Skeletal muscle satellite cell (primary cell): ENCODE data around the gene EFCAB12.

ENCODE experiments used
- H3K27me3 ChIP-seq: 2 replicates; pipeline ENCODE4 v1.7.0; 2013; ENCODE audit warnings: low read length; ENCODE audit not compliant: control insufficient read depth, insufficient read depth
- H3K36me3 ChIP-seq: 2 replicates; pipeline ENCODE4 v1.7.0; 2013; ENCODE audit warnings: mild to moderate bottlenecking, control low read depth, low read length; ENCODE audit not compliant: insufficient read depth
- H3K4me1 ChIP-seq: 2 replicates; pipeline ENCODE4 v1.7.0; 2013; ENCODE audit warnings: low read length; ENCODE audit not compliant: control insufficient read depth, insufficient read depth
- H3K4me2 ChIP-seq: 2 replicates; pipeline ENCODE4 v1.7.0; 2013; ENCODE audit warnings: mild to moderate bottlenecking, low read length
- H3K4me3 ChIP-seq: 2 replicates; pipeline ENCODE4 v1.7.0; 2013; ENCODE audit warnings: low read length
- H3K9ac ChIP-seq: 2 replicates; pipeline ENCODE4 v1.7.0; 2013; ENCODE audit warnings: mild to moderate bottlenecking, low read depth, low read length, moderate library complexity
- H3K9me3 ChIP-seq: replicated peaks from 2 replicates; pipeline ENCODE4 v1.7.0; 2013; ENCODE audit warnings: mild to moderate bottlenecking, control low read depth, low read length

EFCAB12 gene

GRCh38 chr3:129442486-129442885 is 14.1 kb upstream of the EFCAB12 start:
- H3K36me3 ChIP-seq = peaks cover 4% of the 10 kb centered on the region
- peak overlapping the region; percentile 29 for H3K4me3 ChIP-seq
- H3K27me3 ChIP-seq = no peaks in the 10 kb centered on the region
- peak overlapping the region; percentile 83 for H3K4me2 ChIP-seq
- no peaks in the 10 kb centered on the region for H3K9me3 ChIP-seq
- H3K4me1 ChIP-seq = peaks cover 43% of the 10 kb centered on the region
- peak overlapping the region; percentile 85 for H3K9ac ChIP-seq

DNA sequence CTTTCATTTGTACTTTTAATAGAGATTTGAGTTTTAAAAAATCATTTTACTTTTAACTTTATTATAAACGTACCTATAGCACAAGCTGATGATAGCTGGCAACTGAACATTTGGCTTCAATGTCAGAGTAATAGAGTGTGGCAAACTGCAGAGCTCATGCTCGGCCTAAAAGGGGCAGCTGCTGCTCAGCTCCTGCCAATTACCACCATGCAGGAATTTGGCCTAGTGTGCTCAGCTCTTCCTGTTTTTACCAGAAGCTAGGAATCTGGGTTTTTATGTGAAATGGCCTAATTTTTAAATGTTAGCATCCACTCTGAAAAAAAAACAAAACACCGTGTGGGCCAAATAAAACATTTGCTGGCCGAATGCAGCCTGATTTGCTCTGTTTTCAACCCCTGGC is 13.3 kb upstream of the EFCAB12 start:
- Histone ChIP-seq H3K9ac (peak overlapping the region; percentile 85), H3K4me2 (peak overlapping the region; percentile 83), H3K4me1 (peaks cover 43% of the 10 kb centered on the region), H3K4me3 (peak overlapping the region; percentile 80), H3K36me3 (peaks cover 10% of the 10 kb centered on the region), H3K9me3 (no peaks in the 10 kb centered on the region), H3K27me3 (no peaks in the 10 kb centered on the region)

DNA sequence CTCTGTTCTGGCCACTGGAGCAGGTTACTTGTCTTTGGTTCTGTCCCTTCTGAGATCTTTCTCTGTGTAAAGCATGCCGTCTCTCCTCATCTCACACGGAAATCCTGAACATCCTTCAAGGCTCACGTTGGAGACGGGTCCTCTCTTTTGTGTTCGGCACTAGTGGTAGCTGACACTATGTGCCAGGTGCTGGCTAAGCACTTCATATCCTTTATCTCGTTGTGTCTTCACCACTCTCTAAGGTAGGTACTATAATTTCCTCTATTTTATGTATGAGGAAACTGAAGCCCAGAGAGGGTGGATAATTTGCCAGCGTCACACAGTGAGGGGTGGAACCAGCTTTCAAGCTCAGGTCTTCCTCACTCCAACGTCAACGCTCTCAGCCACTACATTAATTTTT is 12.8 kb upstream of the EFCAB12 start:
- H3K4me1 ChIP-seq = peaks cover 47% of the 10 kb centered on the region
- H3K9ac ChIP-seq = peak overlapping the region; percentile 85

GRCh38 chr3:129440618-129441190 is 12.3 kb upstream of the EFCAB12 start:
- Histone ChIP-seq H3K9ac (peak overlapping the region; percentile 85), H3K36me3 (peaks cover 18% of the 10 kb centered on the region), H3K4me2 (peak overlapping the region; percentile 83), H3K4me3 (peak overlapping the region; percentile 80), H3K9me3 (no peaks in the 10 kb centered on the region), H3K27me3 (no peaks in the 10 kb centered on the region), H3K4me1 (peaks cover 51% of the 10 kb centered on the region)

More for the DNA sequence above, 12.8 kb upstream of the EFCAB12 start:
- Histone ChIP-seq H3K4me3 (peak overlapping the region; percentile 80), H3K4me2 (peak overlapping the region; percentile 83), H3K27me3 (no peaks in the 10 kb centered on the region), H3K9me3 (no peaks in the 10 kb centered on the region), H3K36me3 (peaks cover 15% of the 10 kb centered on the region)

DNA sequence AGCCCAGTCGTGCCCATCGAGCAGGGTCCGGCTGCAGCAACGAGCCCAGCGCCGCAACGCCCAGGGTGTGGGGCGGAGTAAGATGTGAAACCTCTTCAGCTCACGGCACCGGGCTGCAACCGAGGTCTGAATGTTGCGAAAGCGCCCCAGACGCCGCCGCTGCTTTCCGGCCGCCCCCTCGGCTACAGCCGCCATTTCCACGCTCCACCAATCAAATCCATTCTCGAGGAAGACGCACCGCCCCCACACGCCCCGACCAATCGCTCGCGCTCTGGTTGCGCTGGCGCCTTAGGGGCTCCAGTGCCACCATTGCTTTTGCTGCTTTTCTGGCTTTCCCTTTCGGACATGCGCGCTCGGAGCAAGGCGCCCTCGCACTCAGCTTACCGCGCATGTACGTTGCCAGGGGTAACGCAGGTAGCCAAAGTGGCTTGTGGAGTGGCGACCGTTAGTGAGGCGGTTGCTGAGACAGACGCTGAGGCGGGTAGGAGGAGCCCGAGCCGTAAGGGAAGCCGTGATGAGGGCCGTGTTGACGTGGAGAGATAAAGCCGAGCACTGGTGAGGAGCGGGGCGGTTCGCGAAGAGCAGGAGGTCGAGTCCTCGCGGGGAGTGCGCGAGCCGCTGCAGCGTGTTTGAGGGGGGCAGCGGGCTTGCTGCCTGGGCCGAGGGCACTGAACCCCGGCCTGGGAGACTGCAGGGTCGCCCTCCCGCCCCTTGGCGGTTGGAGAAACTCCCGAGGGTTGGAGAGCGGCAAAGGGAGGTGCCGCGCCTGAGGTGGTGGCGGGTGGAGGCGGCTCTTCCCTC is 11.6 kb upstream of the EFCAB12 start, which contains the start of the genes IFT122 and MBD4:
Gene IFT122, plus strand, starts transcription at position 408 of the 801 bp plus-strand sequence. Its CDS starts 107 bp downstream, at position 515.
Gene MBD4, minus strand, starts transcription at position 132 of the 801 bp plus-strand sequence. Its CDS starts 115 bp downstream, at position 17.
- no peaks in the 10 kb centered on the region for H3K9me3 ChIP-seq
- peaks cover 23% of the 10 kb centered on the region for H3K36me3 ChIP-seq
- peak within 1 kb of the TSS; percentile 94 for H3K4me3 ChIP-seq
- peaks cover 51% of the 10 kb centered on the region for H3K4me1 ChIP-seq
- peak within 1 kb of the TSS; percentile 96 for H3K9ac ChIP-seq
- no peaks in the 10 kb centered on the region for H3K27me3 ChIP-seq
- H3K4me2 ChIP-seq = peak within 1 kb of the TSS; percentile 83

- Histone ChIP-seq H3K36me3 (peaks cover 29% of the 10 kb centered on the region), H3K4me3 (peak overlapping the region; percentile 94), H3K9me3 (no peaks in the 10 kb centered on the region), H3K27me3 (no peaks in the 10 kb centered on the region), H3K9ac (peak overlapping the region; percentile 96), H3K4me2 (peak overlapping the region; percentile 81), H3K4me1 (peaks cover 51% of the 10 kb centered on the region)
These were observed 10.9 kb upstream of the EFCAB12 start for GRCh38 chr3:129439226-129439816.

DNA sequence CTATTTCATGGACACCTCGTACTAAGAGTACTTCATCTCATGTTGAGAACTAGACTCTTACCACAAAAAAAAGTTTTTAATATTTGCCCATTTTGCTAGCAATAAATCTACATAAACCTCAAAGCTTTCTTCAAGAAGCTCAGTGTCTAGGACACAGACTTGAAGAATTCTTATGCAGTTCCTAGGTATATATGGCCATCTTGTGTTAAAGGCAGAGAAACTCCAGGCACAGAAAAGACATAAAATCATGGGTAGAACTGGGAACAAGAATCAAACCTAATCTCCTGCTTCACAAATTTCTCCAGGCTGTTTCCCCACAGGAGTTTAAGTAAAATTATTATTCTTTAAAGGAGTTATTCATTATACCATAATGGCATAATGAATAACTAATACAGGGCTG is 6.9 kb upstream of the EFCAB12 start:
- H3K4me1 ChIP-seq = peaks cover 17% of the 10 kb centered on the region
- peaks cover 60% of the 10 kb centered on the region for H3K36me3 ChIP-seq
- H3K9me3 ChIP-seq = no peaks in the 10 kb centered on the region
- peak overlapping the region; percentile 38 for H3K4me2 ChIP-seq
- no peaks in the 10 kb centered on the region for H3K27me3 ChIP-seq
- no peak overlapping the region for H3K4me3 ChIP-seq
- no peak overlapping the region for H3K9ac ChIP-seq

DNA sequence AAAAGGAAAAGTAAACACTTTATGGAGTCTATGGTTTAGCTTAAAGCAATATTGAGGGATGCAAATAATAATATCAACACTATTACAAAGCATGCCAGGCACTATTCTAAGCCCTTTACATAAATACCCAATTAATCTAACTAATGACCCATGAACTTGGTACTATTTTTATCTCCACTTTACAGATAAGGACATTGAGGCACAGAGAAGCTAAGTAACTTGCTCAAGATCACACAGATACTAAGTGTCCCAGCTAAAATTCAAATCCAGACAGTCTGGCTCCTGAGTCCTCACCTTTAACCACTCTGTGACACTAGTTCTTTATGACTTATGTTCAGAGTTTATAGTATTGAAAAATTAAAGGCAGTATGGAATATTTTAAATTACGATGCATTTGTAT is 5.7 kb upstream of the EFCAB12 start:
- Histone ChIP-seq H3K4me1 (peaks cover 17% of the 10 kb centered on the region), H3K9ac (no peak overlapping the region), H3K27me3 (no peaks in the 10 kb centered on the region), H3K4me3 (no peak overlapping the region), H3K9me3 (no peaks in the 10 kb centered on the region), H3K4me2 (no peak overlapping the region), H3K36me3 (peaks cover 60% of the 10 kb centered on the region)

GRCh38 chr3:129433565-129433964 is 5.1 kb upstream of the EFCAB12 start:
- Histone ChIP-seq H3K36me3 (peaks cover 60% of the 10 kb centered on the region), H3K9me3 (no peaks in the 10 kb centered on the region), H3K4me3 (no peak overlapping the region), H3K4me1 (peaks cover 21% of the 10 kb centered on the region), H3K9ac (no peak overlapping the region), H3K4me2 (no peak overlapping the region), H3K27me3 (no peaks in the 10 kb centered on the region)

DNA sequence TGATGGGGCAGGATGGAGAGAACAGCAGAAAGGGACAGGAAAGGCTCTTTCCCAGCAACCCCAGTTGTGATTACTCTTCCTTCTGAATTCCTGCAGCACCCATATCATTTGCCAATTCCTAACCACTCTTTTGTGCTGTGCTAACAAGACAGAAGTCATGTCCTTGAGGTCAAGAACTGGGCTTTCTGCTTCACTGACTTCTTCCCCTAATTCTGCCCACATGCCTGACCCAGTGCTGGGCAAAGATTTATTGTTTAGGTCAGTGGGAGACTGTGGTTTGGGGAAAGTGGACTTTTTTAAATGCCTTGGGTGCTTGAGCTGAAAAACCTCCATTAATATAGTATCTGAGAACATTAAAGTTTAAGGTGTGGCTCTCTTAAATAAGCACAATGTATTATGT is 4.2 kb upstream of the EFCAB12 start:
- H3K4me2 ChIP-seq = no peak overlapping the region
- H3K9me3 ChIP-seq = no peaks in the 10 kb centered on the region
- H3K4me1 ChIP-seq = peaks cover 20% of the 10 kb centered on the region
- H3K9ac ChIP-seq = no peak overlapping the region
- H3K4me3 ChIP-seq = no peak overlapping the region
- H3K27me3 ChIP-seq = peaks cover 4% of the 10 kb centered on the region
- H3K36me3 ChIP-seq = peaks cover 58% of the 10 kb centered on the region

GRCh38 chr3:129432036-129432435 is 3.6 kb upstream of the EFCAB12 start:
- Histone ChIP-seq H3K27me3 (peaks cover 6% of the 10 kb centered on the region), H3K4me1 (peaks cover 21% of the 10 kb centered on the region), H3K4me3 (no peak overlapping the region), H3K4me2 (no peak overlapping the region), H3K36me3 (peaks cover 53% of the 10 kb centered on the region), H3K9ac (no peak overlapping the region), H3K9me3 (no peaks in the 10 kb centered on the region)
